IMR-90 (cell line): ENCODE measurements around the gene CAPN7.

Experiments used
- FOS ChIP-seq: fragments of 150-350 bp; IDR thresholded peaks from 2 replicates; pipeline ENCODE4 v1.6.1; 2016; ENCODE audit warnings: low read depth, low read length
- MAFK ChIP-seq: IDR thresholded peaks from 2 replicates; pipeline ENCODE4 v1.6.1; 2012; ENCODE audit warnings: low read depth, low read length, improper control_type of control experiment
- MAZ ChIP-seq: IDR thresholded peaks from 2 replicates; pipeline ENCODE4 v1.6.1; 2012; ENCODE audit warnings: low read depth, mild to moderate bottlenecking, low read length, improper control_type of control experiment, moderate library complexity, borderline replicate concordance
- POLR2A ChIP-seq: IDR thresholded peaks from 2 replicates; pipeline ENCODE4 v1.6.1; 2012; ENCODE audit warnings: mild to moderate bottlenecking, low read depth, low read length
- TF ChIP-seq, protein P1 (sequence below): fragments of 150-350 bp; IDR thresholded peaks from 2 replicates; pipeline ENCODE4 v1.6.1; 2016; ENCODE audit warnings: low read depth, mild to moderate bottlenecking, low read length, moderate library complexity, borderline replicate concordance
- TF ChIP-seq, protein P2 (sequence below): conservative IDR thresholded peaks from 2 replicates; pipeline ENCODE4 v1.5.1; 2012; ENCODE audit warnings: mild to moderate bottlenecking, low read depth, low read length, improper control_type of control experiment
- TF ChIP-seq, protein P3 (sequence below): fragments of 150-350 bp; IDR thresholded peaks from 2 replicates; pipeline ENCODE4 v1.6.1; 2017; ENCODE audit warnings: mild to moderate bottlenecking, antibody characterized with exemption, low read length, low read depth

- TF ChIP-seq, protein P1, sequence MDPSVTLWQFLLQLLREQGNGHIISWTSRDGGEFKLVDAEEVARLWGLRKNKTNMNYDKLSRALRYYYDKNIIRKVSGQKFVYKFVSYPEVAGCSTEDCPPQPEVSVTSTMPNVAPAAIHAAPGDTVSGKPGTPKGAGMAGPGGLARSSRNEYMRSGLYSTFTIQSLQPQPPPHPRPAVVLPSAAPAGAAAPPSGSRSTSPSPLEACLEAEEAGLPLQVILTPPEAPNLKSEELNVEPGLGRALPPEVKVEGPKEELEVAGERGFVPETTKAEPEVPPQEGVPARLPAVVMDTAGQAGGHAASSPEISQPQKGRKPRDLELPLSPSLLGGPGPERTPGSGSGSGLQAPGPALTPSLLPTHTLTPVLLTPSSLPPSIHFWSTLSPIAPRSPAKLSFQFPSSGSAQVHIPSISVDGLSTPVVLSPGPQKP, result no peak
- TF ChIP-seq, protein P2, sequence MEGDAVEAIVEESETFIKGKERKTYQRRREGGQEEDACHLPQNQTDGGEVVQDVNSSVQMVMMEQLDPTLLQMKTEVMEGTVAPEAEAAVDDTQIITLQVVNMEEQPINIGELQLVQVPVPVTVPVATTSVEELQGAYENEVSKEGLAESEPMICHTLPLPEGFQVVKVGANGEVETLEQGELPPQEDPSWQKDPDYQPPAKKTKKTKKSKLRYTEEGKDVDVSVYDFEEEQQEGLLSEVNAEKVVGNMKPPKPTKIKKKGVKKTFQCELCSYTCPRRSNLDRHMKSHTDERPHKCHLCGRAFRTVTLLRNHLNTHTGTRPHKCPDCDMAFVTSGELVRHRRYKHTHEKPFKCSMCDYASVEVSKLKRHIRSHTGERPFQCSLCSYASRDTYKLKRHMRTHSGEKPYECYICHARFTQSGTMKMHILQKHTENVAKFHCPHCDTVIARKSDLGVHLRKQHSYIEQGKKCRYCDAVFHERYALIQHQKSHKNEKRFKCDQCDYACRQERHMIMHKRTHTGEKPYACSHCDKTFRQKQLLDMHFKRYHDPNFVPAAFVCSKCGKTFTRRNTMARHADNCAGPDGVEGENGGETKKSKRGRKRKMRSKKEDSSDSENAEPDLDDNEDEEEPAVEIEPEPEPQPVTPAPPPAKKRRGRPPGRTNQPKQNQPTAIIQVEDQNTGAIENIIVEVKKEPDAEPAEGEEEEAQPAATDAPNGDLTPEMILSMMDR, result no peak
- TF ChIP-seq MAFK (no peak), POLR2A (no peak), FOS (no peak), MAZ (no peak)
- TF ChIP-seq, protein P3, sequence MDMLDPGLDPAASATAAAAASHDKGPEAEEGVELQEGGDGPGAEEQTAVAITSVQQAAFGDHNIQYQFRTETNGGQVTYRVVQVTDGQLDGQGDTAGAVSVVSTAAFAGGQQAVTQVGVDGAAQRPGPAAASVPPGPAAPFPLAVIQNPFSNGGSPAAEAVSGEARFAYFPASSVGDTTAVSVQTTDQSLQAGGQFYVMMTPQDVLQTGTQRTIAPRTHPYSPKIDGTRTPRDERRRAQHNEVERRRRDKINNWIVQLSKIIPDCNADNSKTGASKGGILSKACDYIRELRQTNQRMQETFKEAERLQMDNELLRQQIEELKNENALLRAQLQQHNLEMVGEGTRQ, result no peak
Observed at GRCh38 chr3:15299036-15299435, 93.0 kb downstream of the CAPN7 start.
